Activated naive CD8-positive, alpha-beta T cell (primary cell): Measurements from ENCODE around the gene DNLZ.

Experiments used
- H3K27ac Mint-ChIP-seq: one replicate; pipeline ENCODE4 v1.8.0; 2021; ENCODE audit warnings: mixed read lengths
- H3K27me3 Mint-ChIP-seq: one replicate; pipeline ENCODE4 v1.8.0; 2021; ENCODE audit warnings: mixed read lengths
- H3K36me3 Mint-ChIP-seq: one replicate; pipeline ENCODE4 v1.8.0; 2021; ENCODE audit warnings: mixed read lengths
- H3K4me1 Mint-ChIP-seq: one replicate; pipeline ENCODE4 v1.8.0; 2021; ENCODE audit warnings: low read depth, mixed read lengths
- H3K4me3 Mint-ChIP-seq: one replicate; pipeline ENCODE4 v1.8.0; 2021; ENCODE audit warnings: mild to moderate bottlenecking, mixed read lengths
- H3K9me3 Mint-ChIP-seq: one replicate; pipeline ENCODE4 v1.8.0; 2021; ENCODE audit warnings: low read depth, mixed read lengths

DNLZ gene

DNA sequence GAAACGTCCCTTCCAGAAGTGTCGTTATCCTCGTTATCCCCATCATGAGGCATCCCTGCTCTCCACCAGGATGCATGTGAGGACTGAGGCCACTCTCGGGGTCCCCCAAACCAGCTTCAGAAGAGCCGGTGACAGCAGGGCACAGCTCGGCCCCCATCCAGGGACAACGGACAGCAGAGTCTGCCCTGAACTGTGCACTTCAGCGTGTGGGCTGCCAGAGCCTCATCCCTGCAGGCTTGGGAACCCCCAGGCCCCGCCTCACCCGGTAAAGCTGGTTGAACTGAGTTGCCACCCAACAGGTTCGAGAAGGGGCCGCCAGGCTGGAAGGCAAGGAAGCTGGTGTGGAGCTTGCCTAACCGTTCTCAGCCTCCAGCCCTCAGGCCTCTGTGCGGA is 10.6 kb upstream of the DNLZ start:
- Mint-ChIP-seq H3K4me3 (no peak overlapping the region), H3K4me1 (peaks cover 8% of the 10 kb centered on the region), H3K9me3 (no peaks in the 10 kb centered on the region), H3K27me3 (no peaks in the 10 kb centered on the region), H3K36me3 (no peaks in the 10 kb centered on the region), H3K27ac (no peak overlapping the region)

DNA sequence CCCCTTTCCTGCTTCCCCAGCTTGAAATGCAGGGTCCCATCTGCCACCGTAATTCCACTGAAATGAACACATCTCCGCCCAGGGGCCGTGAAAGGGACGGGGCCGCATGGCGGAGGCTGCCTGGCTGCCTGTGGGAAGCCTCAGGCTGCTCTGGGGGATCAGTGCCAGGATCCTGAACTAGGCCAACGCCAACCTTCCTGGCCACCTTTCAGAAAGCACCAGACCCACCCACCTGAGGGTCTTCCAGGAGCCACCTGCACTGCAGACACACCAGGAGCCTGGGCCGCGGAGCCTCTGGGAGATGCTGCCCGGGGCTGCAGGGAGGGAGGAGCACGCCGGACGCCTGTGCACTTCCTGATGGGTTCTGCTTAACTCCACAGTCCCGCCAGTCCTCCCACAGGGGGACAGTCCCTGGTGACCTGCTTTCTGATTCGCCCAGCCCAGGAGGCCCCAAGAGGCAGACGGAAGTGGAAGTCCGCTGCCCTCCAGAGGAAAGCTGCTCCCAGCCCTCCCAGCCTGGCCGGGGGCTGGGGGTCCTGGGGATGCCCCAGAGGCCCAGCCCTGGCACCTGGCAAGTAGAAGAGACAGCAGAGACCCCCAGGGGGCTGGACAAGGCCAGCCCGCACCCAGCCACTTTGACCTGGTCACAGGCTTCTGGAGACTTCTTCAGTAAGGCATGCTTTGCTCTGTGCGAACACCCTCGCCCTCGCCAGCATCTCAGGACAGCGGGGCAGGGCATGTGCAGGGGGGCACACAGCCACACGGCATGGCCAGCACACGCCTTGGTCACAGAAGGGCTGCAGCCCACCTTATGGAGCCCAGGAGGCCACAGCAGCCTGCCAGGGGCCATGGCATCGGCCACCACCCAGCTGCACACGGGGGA is 10.0 kb upstream of the DNLZ start, which contains the start of gene CARD9:
Gene CARD9 (minus strand): TSS at position 370 of the 883 bp plus-strand sequence. CDS start 1,591 bp downstream, outside the sequence.
- no peaks in the 10 kb centered on the region for H3K27me3 Mint-ChIP-seq
- H3K9me3 Mint-ChIP-seq = no peaks in the 10 kb centered on the region
- H3K27ac Mint-ChIP-seq = no peak within 1 kb of the TSS
- peaks cover 8% of the 10 kb centered on the region for H3K4me1 Mint-ChIP-seq
- peak within 1 kb of the TSS; percentile 38 for H3K4me3 Mint-ChIP-seq
- H3K36me3 Mint-ChIP-seq = no peaks in the 10 kb centered on the region

DNA sequence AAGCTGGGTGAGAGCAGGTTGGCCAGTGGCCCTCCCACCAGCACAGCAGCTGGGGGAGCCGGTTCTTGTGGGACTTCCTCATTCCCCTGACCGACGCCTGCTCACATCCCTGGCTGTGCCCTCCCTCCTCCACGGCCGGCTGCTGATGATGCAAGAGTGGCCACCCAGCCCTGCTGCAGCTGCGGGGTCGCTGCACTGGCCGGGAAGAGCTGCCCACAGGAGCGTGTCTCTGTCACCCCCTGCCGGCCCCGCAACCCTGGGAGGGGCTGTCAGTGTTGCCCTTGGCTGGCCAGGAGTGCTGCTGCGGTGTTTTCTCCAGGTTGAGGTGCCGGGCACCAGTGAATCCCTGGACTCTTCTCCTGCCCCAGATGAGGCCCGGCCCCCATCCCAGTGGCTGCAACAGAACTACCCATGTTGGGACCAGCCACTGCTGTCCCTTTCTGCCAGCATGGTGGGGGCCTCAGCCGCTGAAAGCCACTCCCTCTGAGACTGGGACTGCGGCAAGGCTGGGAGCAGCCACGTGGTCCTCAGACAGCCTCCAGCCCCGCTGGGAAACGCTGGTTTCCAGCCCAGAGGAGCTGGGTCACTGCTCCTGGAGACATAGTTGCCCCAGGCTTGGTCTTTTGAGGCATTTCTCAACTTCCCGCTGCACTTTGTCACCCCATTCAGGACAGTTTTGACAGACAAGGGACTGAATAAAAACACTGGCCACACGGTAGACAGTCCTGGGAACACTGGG is 9.2 kb upstream of the DNLZ start:
- H3K9me3 Mint-ChIP-seq = no peaks in the 10 kb centered on the region
- no peaks in the 10 kb centered on the region for H3K36me3 Mint-ChIP-seq
- H3K27ac Mint-ChIP-seq = no peak overlapping the region
- peaks cover 8% of the 10 kb centered on the region for H3K4me1 Mint-ChIP-seq
- H3K4me3 Mint-ChIP-seq = peak overlapping the region; percentile 38
- no peaks in the 10 kb centered on the region for H3K27me3 Mint-ChIP-seq

DNA sequence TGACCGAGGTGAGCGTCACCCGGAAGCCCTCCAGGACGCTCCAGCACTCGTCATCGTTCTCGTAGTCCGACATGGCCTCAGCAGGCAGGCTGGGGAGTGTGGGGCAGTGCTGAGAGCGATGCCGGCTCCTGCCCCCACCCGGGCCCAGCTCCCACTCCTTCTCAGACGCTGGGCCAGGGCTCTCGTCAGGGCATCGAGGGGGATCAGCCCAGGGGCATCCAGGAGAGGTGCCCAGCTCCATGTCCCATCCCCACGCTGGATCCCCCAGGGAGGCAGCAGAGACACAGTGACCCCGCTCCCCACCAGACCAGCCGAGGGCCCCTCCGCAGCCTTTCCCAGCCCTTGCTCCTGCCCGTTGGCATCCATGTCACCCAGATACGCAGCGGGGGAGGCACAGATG is 8.5 kb upstream of the DNLZ start:
- H3K9me3 Mint-ChIP-seq = no peaks in the 10 kb centered on the region
- H3K4me1 Mint-ChIP-seq = peaks cover 8% of the 10 kb centered on the region
- H3K27me3 Mint-ChIP-seq = no peaks in the 10 kb centered on the region
- H3K27ac Mint-ChIP-seq = no peak overlapping the region
- H3K36me3 Mint-ChIP-seq = no peaks in the 10 kb centered on the region
- H3K4me3 Mint-ChIP-seq = no peak overlapping the region

DNA sequence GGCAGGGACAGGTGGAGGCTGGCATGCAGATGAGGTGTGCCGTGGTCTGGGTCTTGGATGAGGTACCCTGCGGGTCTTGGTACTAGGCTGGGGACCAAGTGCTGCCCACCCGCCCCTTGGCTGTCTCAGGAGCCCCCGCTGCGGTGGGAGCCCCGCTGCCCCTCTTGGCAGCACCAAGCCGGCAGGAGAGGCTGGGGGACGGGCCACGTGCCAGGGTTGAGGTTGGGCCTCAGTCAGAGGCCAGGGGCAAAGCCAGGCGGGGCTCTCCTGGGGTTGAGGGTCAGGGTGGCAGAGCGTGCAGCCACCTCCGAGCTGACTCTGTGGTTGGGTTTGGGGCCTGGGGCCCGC is 8.0 kb upstream of the DNLZ start:
- Mint-ChIP-seq H3K27me3 (no peaks in the 10 kb centered on the region), H3K36me3 (no peaks in the 10 kb centered on the region), H3K4me1 (peaks cover 8% of the 10 kb centered on the region), H3K4me3 (no peak overlapping the region), H3K9me3 (no peaks in the 10 kb centered on the region), H3K27ac (no peak overlapping the region)

DNA sequence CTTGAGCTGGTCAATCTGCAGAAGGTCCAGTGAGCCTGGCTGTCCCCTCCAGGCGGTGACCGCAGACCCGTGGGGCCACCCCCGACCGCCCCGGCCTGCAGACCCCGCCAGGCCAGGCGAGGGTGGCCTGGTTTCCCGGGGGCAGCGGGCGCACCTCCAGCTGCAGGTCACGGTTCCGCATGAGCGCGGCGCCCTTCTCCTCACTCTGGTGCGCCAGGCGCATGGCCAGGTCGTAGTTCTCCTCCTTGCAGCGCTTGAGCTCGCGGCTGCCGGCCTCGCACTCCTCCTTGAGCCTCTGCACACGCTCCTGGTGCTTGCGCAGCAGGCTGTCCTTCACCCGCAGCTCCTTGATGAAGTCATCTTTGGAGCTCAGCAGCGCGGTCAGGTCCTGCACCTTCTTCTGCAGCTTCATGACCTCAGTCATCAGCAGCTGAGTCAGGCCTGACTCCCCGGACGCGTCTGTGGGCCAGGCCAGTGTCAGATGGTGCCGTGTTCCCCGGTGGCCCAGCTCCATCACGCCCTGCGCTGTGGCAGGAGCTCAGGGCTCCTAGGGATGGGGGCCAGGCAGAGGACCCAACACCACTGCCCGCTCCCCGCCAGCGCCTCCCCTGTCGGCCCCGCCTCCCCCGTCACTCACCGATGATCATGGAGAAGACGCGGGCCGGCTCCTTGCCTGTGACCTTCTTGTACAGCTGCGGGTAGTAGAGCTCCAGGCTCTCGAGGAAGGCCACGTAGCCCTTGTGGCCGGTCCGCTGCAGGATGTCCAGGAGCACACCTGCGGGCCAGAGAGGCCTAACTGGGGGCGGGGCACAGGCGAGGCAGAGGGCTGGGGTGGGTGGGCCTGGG is 7.4 kb upstream of the DNLZ start:
- Mint-ChIP-seq H3K27me3 (no peaks in the 10 kb centered on the region), H3K27ac (no peak overlapping the region), H3K36me3 (no peaks in the 10 kb centered on the region), H3K9me3 (no peaks in the 10 kb centered on the region), H3K4me3 (no peak overlapping the region), H3K4me1 (peaks cover 8% of the 10 kb centered on the region)

DNA sequence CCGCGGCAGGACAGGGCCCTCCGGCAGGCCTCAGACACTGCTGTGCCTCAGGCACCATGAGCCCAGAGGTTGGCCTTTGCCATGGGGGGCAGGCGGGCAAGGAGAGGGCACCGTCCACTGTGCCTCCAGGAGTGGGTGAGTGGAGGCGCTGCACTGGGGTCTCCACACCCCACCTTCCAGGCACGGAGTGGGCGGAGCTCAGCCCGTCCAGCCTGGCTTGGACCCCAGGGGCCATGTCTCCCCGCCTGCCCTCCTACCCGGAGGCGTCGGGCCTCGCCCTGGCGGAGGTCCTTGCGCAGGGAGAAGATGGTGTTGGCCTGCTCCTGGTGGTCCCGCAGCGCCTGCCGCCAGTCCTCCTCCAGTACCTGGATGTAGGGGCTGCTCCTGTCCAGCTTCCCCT is 6.5 kb upstream of the DNLZ start:
- Mint-ChIP-seq H3K9me3 (no peaks in the 10 kb centered on the region), H3K27me3 (no peaks in the 10 kb centered on the region), H3K4me3 (no peak overlapping the region), H3K27ac (no peak overlapping the region), H3K4me1 (peaks cover 10% of the 10 kb centered on the region), H3K36me3 (no peaks in the 10 kb centered on the region)

DNA sequence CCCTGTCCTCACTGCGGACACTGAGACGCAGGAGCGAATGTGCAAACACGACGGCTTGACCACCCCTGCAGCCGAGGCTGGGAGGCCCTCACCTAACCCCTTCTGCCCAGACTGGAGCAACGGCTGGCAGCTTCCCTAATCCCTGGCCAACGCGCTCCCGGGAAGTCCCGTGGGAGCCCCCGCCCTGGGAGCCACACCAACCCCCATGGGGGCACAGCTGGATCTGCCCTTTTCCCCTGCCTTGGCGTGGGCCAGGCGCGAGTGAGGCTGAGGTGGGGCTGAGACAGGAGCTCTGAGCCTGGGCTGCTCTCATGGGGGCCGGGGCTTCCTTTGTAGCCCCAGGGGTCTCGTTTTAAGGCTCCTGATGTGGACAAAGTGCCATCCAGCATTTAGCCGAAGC is 4.6 kb upstream of the DNLZ start:
- H3K36me3 Mint-ChIP-seq = no peaks in the 10 kb centered on the region
- no peaks in the 10 kb centered on the region for H3K9me3 Mint-ChIP-seq
- H3K27me3 Mint-ChIP-seq = no peaks in the 10 kb centered on the region
- peaks cover 5% of the 10 kb centered on the region for H3K4me1 Mint-ChIP-seq
- H3K4me3 Mint-ChIP-seq = no peak overlapping the region
- H3K27ac Mint-ChIP-seq = no peak overlapping the region

DNA sequence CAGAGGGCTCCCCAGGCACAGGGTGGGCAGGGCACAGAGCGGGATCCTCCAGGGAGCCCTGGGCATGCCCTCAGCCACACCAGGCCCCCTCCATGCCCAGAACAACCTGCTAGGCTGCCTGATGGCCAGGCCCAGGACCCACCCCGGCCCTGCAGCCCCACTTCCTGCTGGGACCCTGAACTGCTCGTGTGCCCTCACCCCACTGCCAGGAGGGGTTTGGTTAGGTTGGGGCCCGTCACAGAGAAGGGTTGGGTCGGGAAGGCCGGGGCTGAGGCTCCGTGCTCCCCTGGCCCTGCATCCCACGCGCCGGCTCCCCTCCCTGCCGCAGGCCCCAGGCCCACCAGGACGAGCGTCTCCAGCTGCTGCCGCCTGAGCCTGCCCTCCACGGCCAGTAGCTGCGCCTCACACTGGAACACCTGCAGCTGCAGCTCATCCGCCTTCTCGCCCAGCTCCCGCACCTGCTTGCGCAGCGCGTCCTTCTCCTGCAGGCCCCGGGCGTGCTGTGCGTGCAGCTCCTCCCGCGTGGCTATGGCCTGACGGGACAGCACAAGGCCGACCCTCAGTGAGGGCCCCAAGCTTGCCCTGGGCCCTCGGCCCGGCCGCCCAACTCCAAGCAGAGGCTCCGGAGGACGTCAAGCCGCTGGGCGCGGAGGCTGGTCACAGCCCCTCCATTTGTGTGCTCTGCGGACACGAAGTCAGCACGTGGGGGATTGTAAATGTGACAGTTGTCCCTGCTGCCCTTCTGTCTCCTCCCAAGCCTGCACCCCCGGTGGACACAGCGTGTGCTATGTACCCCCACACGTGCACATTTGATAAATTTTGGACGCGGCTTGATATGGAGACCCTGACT is 4.0 kb upstream of the DNLZ start:
- Mint-ChIP-seq H3K27me3 (no peaks in the 10 kb centered on the region), H3K4me1 (peaks cover 4% of the 10 kb centered on the region), H3K36me3 (no peaks in the 10 kb centered on the region), H3K9me3 (no peaks in the 10 kb centered on the region), H3K4me3 (no peak overlapping the region), H3K27ac (no peak overlapping the region)

DNA sequence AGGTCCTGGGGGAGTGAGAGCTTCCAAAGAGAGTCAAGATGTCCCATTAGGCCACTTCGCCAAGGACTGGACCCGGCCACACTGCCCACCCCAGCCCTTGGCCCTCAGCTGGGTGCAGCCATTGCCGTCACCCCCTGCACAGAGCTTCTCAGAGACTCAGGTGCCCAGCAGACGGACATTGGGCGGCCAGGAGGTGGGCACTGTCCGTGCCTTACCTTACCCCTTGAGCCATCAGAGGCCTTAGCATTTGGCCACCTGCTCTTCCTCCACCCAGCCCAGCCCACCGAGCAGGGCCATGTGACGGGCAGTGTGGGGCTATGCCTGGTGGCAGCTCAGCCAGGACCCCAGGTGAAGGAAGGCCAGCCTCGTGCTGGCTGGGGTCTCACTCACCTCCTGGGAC is 3.3 kb upstream of the DNLZ start:
- no peak overlapping the region for H3K4me3 Mint-ChIP-seq
- H3K9me3 Mint-ChIP-seq = no peaks in the 10 kb centered on the region

DNA sequence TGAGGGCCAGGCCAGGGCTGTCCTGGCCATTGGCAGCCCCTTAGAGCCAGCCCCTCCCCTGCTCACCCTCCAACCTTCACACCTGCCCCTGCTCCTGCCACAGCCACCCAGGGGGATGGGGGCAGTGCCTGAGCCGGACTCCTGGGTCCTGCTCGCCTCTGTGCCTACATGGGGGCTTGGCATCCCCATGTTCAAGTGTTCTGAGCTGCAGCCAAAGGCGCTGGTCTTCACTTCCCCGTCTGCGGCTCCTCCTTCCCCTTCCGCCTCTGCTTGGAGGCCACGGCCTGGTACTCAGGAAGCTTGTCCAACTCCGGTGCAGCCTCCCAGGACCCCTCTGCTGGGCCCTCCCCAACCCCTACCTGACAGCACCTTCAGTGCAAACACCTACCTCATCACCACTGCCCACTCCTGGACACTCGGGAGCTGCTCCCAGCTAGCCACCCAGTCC is 2.3 kb upstream of the DNLZ start:
- Mint-ChIP-seq H3K36me3 (no peaks in the 10 kb centered on the region), H3K4me3 (no peak overlapping the region), H3K27ac (no peak overlapping the region), H3K9me3 (no peaks in the 10 kb centered on the region), H3K4me1 (peaks cover 5% of the 10 kb centered on the region), H3K27me3 (no peaks in the 10 kb centered on the region)

More for the DNA sequence above, 3.3 kb upstream of the DNLZ start:
- Mint-ChIP-seq H3K27ac (no peak overlapping the region), H3K4me1 (peaks cover 5% of the 10 kb centered on the region), H3K36me3 (no peaks in the 10 kb centered on the region), H3K27me3 (no peaks in the 10 kb centered on the region)

DNA sequence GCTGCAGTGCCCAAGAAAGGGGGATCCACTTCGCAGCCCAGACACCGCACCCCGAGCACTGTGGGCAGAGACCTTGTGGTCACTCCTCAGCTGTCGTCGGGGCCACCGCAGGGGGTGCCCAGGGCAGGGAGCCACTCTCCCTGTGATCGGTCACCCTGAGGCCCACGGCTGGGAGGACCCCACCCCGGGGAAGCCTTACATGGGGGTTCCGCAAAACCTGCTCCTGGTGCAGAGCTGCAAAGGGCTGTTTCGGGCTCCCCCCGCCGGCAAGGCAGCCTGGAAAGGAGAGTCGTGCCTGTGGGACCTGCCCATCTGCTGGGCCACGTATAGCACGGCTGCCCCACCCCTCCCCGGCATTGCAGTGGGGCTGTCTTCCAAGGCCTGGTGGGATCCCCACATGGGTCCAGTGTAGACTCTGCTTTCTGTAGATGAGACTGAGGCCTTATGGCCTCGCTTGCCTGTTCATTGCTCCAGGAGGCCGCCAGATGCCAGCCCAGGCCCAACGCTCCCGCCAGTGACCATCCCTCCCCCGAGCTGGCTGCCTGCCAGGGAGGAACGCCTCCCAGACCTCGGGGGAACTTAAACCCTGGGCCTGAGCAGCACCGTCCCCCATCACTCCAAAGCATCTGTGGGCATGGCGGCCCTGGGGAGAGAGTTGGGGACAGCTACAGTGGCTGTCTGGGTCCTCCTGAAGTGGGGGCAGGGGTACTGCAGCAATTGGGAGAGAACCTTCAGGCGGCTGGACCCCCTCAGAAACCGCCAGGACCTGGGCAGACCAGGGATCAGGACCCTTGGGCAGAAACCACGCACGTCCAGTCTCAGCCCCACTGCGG is 1.6 kb upstream of the DNLZ start:
- H3K9me3 Mint-ChIP-seq = no peaks in the 10 kb centered on the region
- H3K36me3 Mint-ChIP-seq = no peaks in the 10 kb centered on the region
- no peak overlapping the region for H3K27ac Mint-ChIP-seq
- no peak overlapping the region for H3K4me3 Mint-ChIP-seq
- H3K27me3 Mint-ChIP-seq = no peaks in the 10 kb centered on the region
- H3K4me1 Mint-ChIP-seq = peaks cover 5% of the 10 kb centered on the region

DNA sequence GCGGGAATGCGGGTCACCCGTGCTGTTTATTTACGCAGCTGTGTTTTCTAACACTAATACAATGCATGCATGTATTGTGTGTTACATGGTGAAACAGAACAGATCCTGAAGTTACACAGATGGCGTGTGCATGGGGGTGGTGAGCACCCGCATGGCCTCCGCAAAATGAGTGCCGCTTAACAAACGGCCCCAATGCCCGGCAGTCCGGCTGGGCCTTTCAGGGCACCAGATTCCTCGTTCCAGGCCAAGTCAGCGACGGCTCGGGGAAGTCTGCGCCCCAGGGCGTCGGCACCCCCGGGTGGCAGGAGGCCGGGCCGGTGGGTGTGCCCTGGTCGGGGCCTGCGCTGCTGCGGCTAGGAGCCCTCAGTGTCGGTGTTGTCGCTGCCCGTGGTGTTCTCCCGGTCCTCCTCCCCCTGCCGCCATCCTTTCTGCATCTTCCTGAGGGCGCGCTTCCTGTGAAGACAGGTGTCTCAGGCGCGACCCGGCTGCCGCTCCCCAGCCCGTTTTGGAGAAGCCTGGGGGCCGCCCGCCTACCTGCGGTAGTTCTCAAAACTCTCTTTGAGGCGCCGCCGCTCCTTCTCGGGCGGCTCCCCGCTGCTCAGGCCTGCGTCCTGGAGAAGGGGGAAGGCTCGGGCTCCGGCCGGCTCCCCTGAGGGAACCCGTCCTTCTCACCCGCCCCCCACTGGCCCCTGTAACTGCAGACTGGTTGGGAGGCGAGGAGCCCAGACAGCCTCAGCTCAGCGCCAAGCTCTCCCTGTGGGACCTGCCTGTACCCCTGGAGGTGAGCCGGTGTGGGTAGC is 605 bp upstream of the DNLZ start:
- Mint-ChIP-seq H3K27ac (no peak overlapping the region), H3K4me1 (peaks cover 5% of the 10 kb centered on the region), H3K27me3 (no peaks in the 10 kb centered on the region), H3K4me3 (peak overlapping the region; percentile 70), H3K9me3 (no peaks in the 10 kb centered on the region), H3K36me3 (no peaks in the 10 kb centered on the region)
